ENCODE results near the gene SNX17. TPM values are rescaled to one million over a fixed set of nuclear protein-coding genes. Genes with fewer than 3 reads are reported as not detected.

SNX17 gene
- total and polyA plus RNA-seq, 2 of the 13 experiments (the other 11 are each of a cell fraction or from before 2014, with no cell fraction given): 75.0 to 109 TPM

- TF ChIP-seq ZNF878 (CRISPR knock-in tag; IDR thresholded peaks at IDR 0.05) (peak; percentile 66; the same call in 1 of the 2 replicates), CBX5 (CRISPR knock-in tag; IDR thresholded peaks at IDR 0.05; ENCODE audit: borderline replicate concordance) (peak; percentile 63; the same call in 1 of the 2 replicates), DBP (CRISPR knock-in tag; IDR thresholded peaks at IDR 0.05; ENCODE audit: not compliant biosample characterization) (no peak), ZNF724P (CRISPR knock-in tag; IDR thresholded peaks at IDR 0.05; ENCODE audit: borderline replicate concordance) (peak; percentile 69; the same call in 1 of the 2 replicates), ZNF772 (CRISPR knock-in tag; IDR thresholded peaks at IDR 0.05) (peak; percentile 85), GLI4 (CRISPR knock-in tag; IDR thresholded peaks at IDR 0.05; ENCODE audit: borderline replicate concordance) (0 out of 2 replicates have a peak, but pooled peaks have one; percentile 13), ERF (CRISPR knock-in tag; IDR thresholded peaks at IDR 0.05) (peak; percentile 54; the same call in 1 of the 2 replicates), JUN (CRISPR knock-in tag; IDR thresholded peaks at IDR 0.05) (peak; percentile 79; the same call in 1 of the 2 replicates), AGO1 (IDR thresholded peaks at IDR 0.05; ENCODE audit: low read depth, low read length, poor library complexity, severe bottlenecking) (peak; percentile 73), TMF1 (CRISPR knock-in tag; IDR thresholded peaks at IDR 0.05; ENCODE audit: low read depth) (peak; percentile 59; the same call in 1 of the 2 replicates), BRCA1 (CRISPR knock-in tag; IDR thresholded peaks at IDR 0.05) (no peak), STAT5B (CRISPR knock-in tag; IDR thresholded peaks at IDR 0.05) (no peak), BATF2 (CRISPR knock-in tag; IDR thresholded peaks at IDR 0.05) (0 out of 2 replicates have a peak, but pooled peaks have one; percentile 65), CREM (IDR thresholded peaks at IDR 0.05) (peak; percentile 100), CREM (CRISPR knock-in tag; IDR thresholded peaks at IDR 0.05) (peak; percentile 77), ZNF83 (CRISPR knock-in tag; IDR thresholded peaks at IDR 0.05; ENCODE audit: borderline replicate concordance) (no peak; the same call in 1 of the 2 replicates), HMG20A (CRISPR knock-in tag; IDR thresholded peaks at IDR 0.05; ENCODE audit: borderline replicate concordance) (no peak), HHEX (CRISPR knock-in tag; IDR thresholded peaks at IDR 0.05) (peak; percentile 38; the same call in 1 of the 2 replicates), THAP11 (CRISPR knock-in tag; IDR thresholded peaks at IDR 0.05) (peak; percentile 96), ZNF33B (CRISPR knock-in tag; IDR thresholded peaks at IDR 0.05) (no peak; the same call in 1 of the 2 replicates), KDM5B (CRISPR knock-in tag; IDR thresholded peaks at IDR 0.05; ENCODE audit: borderline replicate concordance) (peak; percentile 70), ZBTB42 (CRISPR knock-in tag; IDR thresholded peaks at IDR 0.05) (0 out of 2 replicates have a peak, but pooled peaks have one; percentile 19), ARNT2 (CRISPR knock-in tag; IDR thresholded peaks at IDR 0.05; ENCODE audit: low read depth) (peak; percentile 66; the same call in 1 of the 2 replicates), MBNL3 (CRISPR knock-in tag; conservative IDR thresholded peaks at IDR 0.05) (no peak), ZMAT3 (CRISPR knock-in tag; conservative IDR thresholded peaks at IDR 0.05) (peak; percentile 69)
- TF ChIP-seq, protein P1, sequence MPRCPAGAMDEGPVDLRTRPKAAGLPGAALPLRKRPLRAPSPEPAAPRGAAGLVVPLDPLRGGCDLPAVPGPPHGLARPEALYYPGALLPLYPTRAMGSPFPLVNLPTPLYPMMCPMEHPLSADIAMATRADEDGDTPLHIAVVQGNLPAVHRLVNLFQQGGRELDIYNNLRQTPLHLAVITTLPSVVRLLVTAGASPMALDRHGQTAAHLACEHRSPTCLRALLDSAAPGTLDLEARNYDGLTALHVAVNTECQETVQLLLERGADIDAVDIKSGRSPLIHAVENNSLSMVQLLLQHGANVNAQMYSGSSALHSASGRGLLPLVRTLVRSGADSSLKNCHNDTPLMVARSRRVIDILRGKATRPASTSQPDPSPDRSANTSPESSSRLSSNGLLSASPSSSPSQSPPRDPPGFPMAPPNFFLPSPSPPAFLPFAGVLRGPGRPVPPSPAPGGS (CRISPR knock-in tag; IDR thresholded peaks at IDR 0.05): peak; percentile 75
- TF ChIP-seq, protein P2, sequence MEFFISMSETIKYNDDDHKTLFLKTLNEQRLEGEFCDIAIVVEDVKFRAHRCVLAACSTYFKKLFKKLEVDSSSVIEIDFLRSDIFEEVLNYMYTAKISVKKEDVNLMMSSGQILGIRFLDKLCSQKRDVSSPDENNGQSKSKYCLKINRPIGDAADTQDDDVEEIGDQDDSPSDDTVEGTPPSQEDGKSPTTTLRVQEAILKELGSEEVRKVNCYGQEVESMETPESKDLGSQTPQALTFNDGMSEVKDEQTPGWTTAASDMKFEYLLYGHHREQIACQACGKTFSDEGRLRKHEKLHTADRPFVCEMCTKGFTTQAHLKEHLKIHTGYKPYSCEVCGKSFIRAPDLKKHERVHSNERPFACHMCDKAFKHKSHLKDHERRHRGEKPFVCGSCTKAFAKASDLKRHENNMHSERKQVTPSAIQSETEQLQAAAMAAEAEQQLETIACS (CRISPR knock-in tag; IDR thresholded peaks at IDR 0.05): peak; percentile 70; the same call in 1 of the 2 replicates
Measured at GRCh38 chr2:27356382-27357181, 13.8 kb upstream of the SNX17 start, which contains the start of gene GTF3C2 (continued).

Data from HepG2 (cell line).